IMR-90 (cell line): ENCODE measurements around the gene SH3RF3. TPM values are rescaled to one million over a fixed set of nuclear protein-coding genes. Genes with fewer than 3 reads are reported as not detected.

Experiments
- ATAC-seq: fragments of 200-7000 bp; cut with Tn5 transposase; 2 replicates; pipeline ENCODE4 v1.9.1; 2020; ENCODE audit warnings: low read depth, mild to moderate bottlenecking, moderate library complexity
- BruUV-seq: library from RNA; stranded (reverse); fragments of 400-500 nt; replicated peaks from 2 replicates; lab custom pipeline; 2021; lab: Mats Ljungman, UMichigan
- CTCF ChIA-PET: fragments of 300-600 bp; formaldehyde crosslinking; extraction: SDS; loops from one replicate; lab custom pipeline; 2021; ENCODE audit warnings: antibody characterized with exemption; lab: Yijun Ruan, JAX
- POLR2A ChIA-PET: fragments of 300-600 bp; sonication (Branson Sonifier 250); formaldehyde crosslinking; loops from one replicate; lab custom pipeline; 2022; ENCODE audit warnings: antibody characterized with exemption; ENCODE audit not compliant: unreplicated experiment; lab: Charles Lee
- DNase-seq: peaks from one replicate; pipeline ENCODE4 v3.0.0; 2013
- H2AFZ ChIP-seq: replicated peaks from 2 replicates; pipeline ENCODE3; 2013; ENCODE audit warnings: low read length, mild to moderate bottlenecking; ENCODE audit not compliant: poor library complexity
- H2AK5ac ChIP-seq: 2 replicates; pipeline ENCODE4 v1.6.1; 2013; ENCODE audit warnings: low read depth, low read length, inconsistent platforms
- H2AK9ac ChIP-seq: replicated peaks from 2 replicates; pipeline ENCODE3; 2013; ENCODE audit warnings: mild to moderate bottlenecking, low read depth, low read length, moderate library complexity; ENCODE audit not compliant: poor library complexity
- H2BK120ac ChIP-seq: 2 replicates; pipeline ENCODE4 v1.6.1; 2013; ENCODE audit warnings: low read depth, low read length, inconsistent platforms
- H2BK15ac ChIP-seq: 3 replicates; pipeline ENCODE4 v1.6.1; 2013; ENCODE audit warnings: low read depth, low read length, inconsistent platforms
- H2BK20ac ChIP-seq: 2 replicates; pipeline ENCODE4 v1.6.1; 2013; ENCODE audit warnings: low read depth, mild to moderate bottlenecking, inconsistent platforms, low read length, moderate library complexity
- H2BK5ac ChIP-seq: 2 replicates; pipeline ENCODE4 v1.6.1; 2013; ENCODE audit warnings: mild to moderate bottlenecking, low read depth, low read length, inconsistent platforms; ENCODE audit not compliant: poor library complexity, severe bottlenecking
- H3K14ac ChIP-seq: replicated peaks from 2 replicates; pipeline ENCODE4 v1.6.1; 2013; ENCODE audit warnings: low read depth, low read length, inconsistent platforms
- H3K18ac ChIP-seq: 2 replicates; pipeline ENCODE4 v1.6.1; 2013; ENCODE audit warnings: low read depth, low read length, control low read depth
- H3K23ac ChIP-seq: 2 replicates; pipeline ENCODE4 v1.6.1; 2013; ENCODE audit warnings: low read depth, low read length, inconsistent platforms
- H3K27ac ChIP-seq: 2 replicates; pipeline ENCODE4 v1.5.1; 2013; ENCODE audit warnings: mild to moderate bottlenecking, control low read depth, low read length; ENCODE audit not compliant: insufficient read depth
- H3K27me3 ChIP-seq: 2 replicates; pipeline ENCODE4 v1.6.1; 2013; ENCODE audit warnings: low read length; ENCODE audit not compliant: control insufficient read depth, insufficient read depth
- H3K36me3 ChIP-seq: 2 replicates; pipeline ENCODE4 v1.6.1; 2013; ENCODE audit warnings: low read length, mixed read lengths; ENCODE audit not compliant: control insufficient read depth, insufficient read depth
- H3K4ac ChIP-seq: 2 replicates; pipeline ENCODE4 v1.6.1; 2013; ENCODE audit warnings: low read depth, low read length, inconsistent platforms
- H3K4me1 ChIP-seq: 2 replicates; pipeline ENCODE4 v1.6.1; 2013; ENCODE audit warnings: low read length, mixed read lengths; ENCODE audit not compliant: control insufficient read depth, insufficient read depth
- H3K4me2 ChIP-seq: 2 replicates; pipeline ENCODE4 v1.6.1; 2013; ENCODE audit warnings: low read depth, mild to moderate bottlenecking, control low read depth, low read length, moderate library complexity
- H3K4me3 ChIP-seq: 2 replicates; pipeline ENCODE4 v1.5.1; 2013; ENCODE audit warnings: low read depth, mild to moderate bottlenecking, control low read depth, low read length, moderate library complexity; ENCODE audit not compliant: insufficient read depth
- H3K56ac ChIP-seq: 2 replicates; pipeline ENCODE4 v1.6.1; 2013; ENCODE audit warnings: low read length, inconsistent platforms; ENCODE audit not compliant: insufficient read depth; ENCODE audit errors: extremely low read depth
- H3K79me1 ChIP-seq, 2 experiments: 2 replicates each; pipeline ENCODE4 v1.6.1; 2013; ENCODE audit warnings: low read length in 2 of 2, inconsistent platforms in 1 of 2, low read depth in 1 of 2
- H3K9ac ChIP-seq: 2 replicates; pipeline ENCODE4 v1.6.1; 2013; ENCODE audit warnings: low read depth, low read length, control low read depth
- H3K9me1 ChIP-seq: 2 replicates; pipeline ENCODE4 v1.6.1; 2013; ENCODE audit warnings: low read length, inconsistent platforms; ENCODE audit not compliant: insufficient read depth
- H3K9me3 ChIP-seq: 2 replicates; pipeline ENCODE4 v1.6.1; 2013; ENCODE audit warnings: low read length; ENCODE audit not compliant: control insufficient read depth, insufficient read depth
- H4K20me1 ChIP-seq: 2 replicates; pipeline ENCODE4 v1.6.1; 2013; ENCODE audit warnings: low read length, inconsistent platforms; ENCODE audit not compliant: insufficient read depth
- H4K5ac ChIP-seq: 2 replicates; pipeline ENCODE4 v1.6.1; 2013; ENCODE audit warnings: mild to moderate bottlenecking, low read depth, low read length, control low read depth
- H4K8ac ChIP-seq, 2 experiments: 2 replicates each; pipeline ENCODE4 v1.6.1; 2013; ENCODE audit warnings: low read depth in 2 of 2, low read length in 2 of 2, control low read depth in 1 of 2, inconsistent platforms in 1 of 2
- H4K91ac ChIP-seq: 2 replicates; pipeline ENCODE4 v1.6.1; 2013; ENCODE audit warnings: low read depth, low read length, inconsistent platforms; ENCODE audit not compliant: insufficient read depth
- FOS ChIP-seq: fragments of 150-350 bp; IDR thresholded peaks from 2 replicates; pipeline ENCODE4 v1.6.1; 2016; ENCODE audit warnings: low read depth, low read length
- RFX5 ChIP-seq: IDR thresholded peaks from 2 replicates; pipeline ENCODE4 v1.8.0; 2012; ENCODE audit warnings: low read depth, mild to moderate bottlenecking, low read length, moderate library complexity
- WGBS, 2 experiments: methylation state at CpG; one replicate each; pipeline versions ENCODE4 v1.1.5 to v1.1.7; 2013; ENCODE audit warnings: missing lambda C conversion rate in 2 of 2; ENCODE audit not compliant: insufficient read length in 1 of 2; ENCODE audit errors: extremely low coverage in 2 of 2; 5-methylcytosine and 5-hydroxymethylcytosine counted together
- dilution Hi-C: fragments of 300-500 bp; cut with HindIII; formaldehyde crosslinking; loops from one replicate; pipeline ENCODE4 v1.14.3; 2018; ENCODE audit warnings: low sequenced_read_pairs; ENCODE audit not compliant: unreplicated experiment
- in situ Hi-C: fragments of 300-500 bp; cut with MboI; formaldehyde crosslinking; loops from 3 replicates; pipeline ENCODE4 v1.14.3; 2019; ENCODE audit warnings: low sequenced_read_pairs, inconsistent platforms, mixed read lengths
- intact Hi-C: fragments of 100-400 bp; cut with micrococcal nuclease; formaldehyde crosslinking; loops from 2 replicates; pipeline ENCODE4 v1.10.0; 2022
- polyA plus RNA-seq, 3 experiments: library from polyadenylated mRNA; depleted of rRNA; stranded (reverse); fragments of >200 nt; gene quantifications; 2 replicates each; pipeline ENCODE4 v1.2.3, GENCODE V29; 2012; ENCODE audit warnings: low replicate concordance in 1 of 3
- total RNA-seq: library from RNA; depleted of rRNA; stranded (reverse); fragments of >200 nt; gene quantifications from 2 replicates; pipeline ENCODE4 v1.2.3, GENCODE V29; 2012

The SH3RF3 gene
- total and polyA plus RNA-seq, 2 of the 4 experiments (the other 2 are of a cell fraction) = 3.4 to 5.3 TPM

GRCh38 chr2:109456776-109457175 is 327.8 kb downstream of the SH3RF3 start:
- H2BK5ac ChIP-seq = no peak overlapping the region
- no peak for DNase-seq
- H3K9me1 ChIP-seq = peaks cover 18% of the 10 kb centered on the region
- ChIA-PET POLR2A (no interaction called here), CTCF (no interaction called here)
- H2BK120ac ChIP-seq = no peak overlapping the region
- H3K4ac ChIP-seq = no peak overlapping the region
- TF ChIP-seq RFX5 (no peak), FOS (no peak)
- H3K79me1 ChIP-seq = peaks cover 5 to 27% of the 10 kb centered on the region in 2 experiments; a peak in 3 of 4 replicates
- no peaks in the 10 kb centered on the region for H3K9me3 ChIP-seq
- no peak overlapping the region for H3K23ac ChIP-seq
- H4K5ac ChIP-seq = no peak overlapping the region
- H3K18ac ChIP-seq = no peak overlapping the region
- no peak for ATAC-seq
- H2BK20ac ChIP-seq = no peak overlapping the region
- no peak overlapping the region for H3K4me2 ChIP-seq
- no peak overlapping the region for H3K9ac ChIP-seq
- dilution Hi-C loops = no loop called here
- 86% methylated on average over 1 of the region's 8 CpGs; no CpG with 5 or more reads in 1 of the 2 experiments for WGBS, 2 experiments
- no peak overlapping the region for H3K56ac ChIP-seq
- in situ Hi-C loops = no loop called here
- intact Hi-C loops = no loop called here
- H3K4me1 ChIP-seq = no peaks in the 10 kb centered on the region
- no peak overlapping the region for H3K4me3 ChIP-seq
- H2AK5ac ChIP-seq = no peak overlapping the region
- no peak overlapping the region for H2AK9ac ChIP-seq
- H4K8ac ChIP-seq = no peak overlapping the region
- H3K36me3 ChIP-seq = peaks cover 44% of the 10 kb centered on the region
- H3K27me3 ChIP-seq = no peaks in the 10 kb centered on the region
- no peak overlapping the region for H4K91ac ChIP-seq
- no peak overlapping the region for H2BK15ac ChIP-seq
- no peak overlapping the region for H2AFZ ChIP-seq
- no peak overlapping the region for H3K14ac ChIP-seq
- BruUV-seq = no TSS peak
- H3K27ac ChIP-seq = no peak overlapping the region
- H4K20me1 ChIP-seq = peaks cover 4% of the 10 kb centered on the region; the same call in 1 of the 2 replicates
